ENCODE results near the gene MPL.
A peak's percentile ranks its signal among the peaks of the same experiment; 100 is the strongest.
"Not testable (repeated sequence)": the region's sequence is repeated elsewhere in the genome, so short reads cannot be mapped to it uniquely, and the experiment has no call there.

Gene MPL

DNA sequence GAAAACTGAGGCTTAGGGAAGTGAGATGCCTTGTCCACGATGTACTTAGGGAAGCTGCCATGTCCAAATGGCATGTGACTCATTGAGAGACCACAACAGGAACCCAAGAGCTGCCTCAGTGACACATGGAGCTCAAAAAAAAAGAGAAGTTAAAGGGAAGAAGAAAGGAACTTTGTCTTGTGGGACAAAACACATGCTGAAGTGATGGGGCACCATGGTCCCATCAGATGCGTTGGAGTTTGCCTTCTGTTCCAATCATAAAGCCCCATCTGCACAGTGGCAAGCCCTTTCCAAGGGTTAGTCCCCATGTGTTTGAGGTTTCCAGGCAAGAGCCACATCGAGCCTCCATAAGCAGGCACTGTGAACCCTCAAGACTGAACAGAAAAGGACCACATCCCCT lies 44.0 kb downstream of the MPL start:
- Histone ChIP-seq H3K36me3 (ENCODE audit: control insufficient read depth, insufficient read depth, low read length) (peaks cover 32% of the 10 kb centered on the region), H3K27ac (ENCODE audit: low read depth, low read length) (no peak overlapping the region), H3K27me3 (ENCODE audit: control insufficient read depth, insufficient read depth, low read length) (no peaks in the 10 kb centered on the region), H3K4me1 (ENCODE audit: control insufficient read depth, insufficient read depth, low read length) (peaks cover 4% of the 10 kb centered on the region), H3K9ac (ENCODE audit: low read length) (no peak overlapping the region), H3K4me3 (ENCODE audit: low read length) (no peak overlapping the region)

DNA sequence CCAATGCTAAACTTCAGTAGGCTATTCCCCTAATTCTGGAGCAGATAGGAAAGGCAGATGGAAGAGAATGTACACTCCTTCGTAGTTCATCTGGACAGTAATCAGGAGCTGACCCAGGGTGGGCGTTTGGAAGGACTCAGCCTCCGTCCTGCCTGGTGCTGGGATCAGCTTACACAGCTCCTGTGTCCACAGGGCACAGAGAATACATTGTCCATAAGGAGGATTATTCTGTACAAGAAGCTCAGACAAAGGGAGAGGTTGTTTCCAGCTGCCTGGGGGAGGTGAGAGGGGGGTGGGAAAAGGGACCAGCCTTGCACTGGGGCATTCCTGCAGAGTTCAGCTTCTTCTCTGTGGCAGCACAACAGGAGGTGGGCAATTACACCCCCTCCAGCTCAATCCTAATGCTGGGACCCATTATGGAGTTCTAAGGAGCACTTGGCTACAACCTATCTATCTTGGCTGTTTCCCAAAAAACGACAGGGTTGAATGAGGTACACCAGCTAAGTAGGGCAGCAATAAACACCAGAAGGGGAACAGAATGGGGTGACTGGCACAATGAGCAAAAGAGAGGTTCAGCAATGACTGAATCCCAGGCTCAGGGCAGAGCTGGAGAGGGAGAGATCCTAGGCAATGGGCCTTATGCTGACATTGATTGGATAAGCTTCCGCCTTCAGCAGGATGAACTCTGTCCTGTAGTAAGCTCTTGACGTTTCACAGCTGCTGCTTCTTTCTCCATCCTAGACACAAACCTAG lies 44.6 kb downstream of the MPL start:
- H3K9ac ChIP-seq (ENCODE audit: low read length), result no peak overlapping the region
- peaks cover 4% of the 10 kb centered on the region for H3K4me1 ChIP-seq (ENCODE audit: control insufficient read depth, insufficient read depth, low read length)
- H3K4me3 ChIP-seq (ENCODE audit: low read length), result no peak overlapping the region
- H3K27ac ChIP-seq (ENCODE audit: low read depth, low read length), result no peak overlapping the region
- no peaks in the 10 kb centered on the region for H3K27me3 ChIP-seq (ENCODE audit: control insufficient read depth, insufficient read depth, low read length)
- H3K36me3 ChIP-seq (ENCODE audit: control insufficient read depth, insufficient read depth, low read length), result peaks cover 38% of the 10 kb centered on the region

DNA sequence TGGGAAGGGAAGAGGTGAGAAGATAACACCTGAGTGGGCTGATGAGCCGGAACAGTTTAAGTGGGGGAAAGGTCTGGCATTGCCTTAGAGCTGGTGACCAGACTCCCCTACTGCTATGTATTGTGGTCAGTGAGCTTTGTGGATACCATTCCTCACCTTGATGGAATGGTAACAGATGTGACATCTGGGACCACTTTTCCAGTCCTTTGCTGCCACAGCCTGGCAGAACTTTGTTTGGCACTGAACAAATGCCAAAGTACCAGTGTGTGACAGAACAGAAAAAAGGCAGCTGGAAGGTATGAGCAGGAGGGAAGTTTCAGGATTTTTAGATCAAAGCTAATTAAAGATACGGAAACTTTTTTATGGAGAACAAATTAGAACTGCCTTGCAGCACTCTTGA lies 45.8 kb downstream of the MPL start:
- H3K27ac ChIP-seq (ENCODE audit: low read depth, low read length), result no peak overlapping the region
- H3K9ac ChIP-seq (ENCODE audit: low read length), result no peak overlapping the region
- H3K4me1 ChIP-seq (ENCODE audit: control insufficient read depth, insufficient read depth, low read length), result peaks cover 7% of the 10 kb centered on the region
- H3K27me3 ChIP-seq (ENCODE audit: control insufficient read depth, insufficient read depth, low read length), result no peaks in the 10 kb centered on the region
- peaks cover 38% of the 10 kb centered on the region for H3K36me3 ChIP-seq (ENCODE audit: control insufficient read depth, insufficient read depth, low read length)
- no peak overlapping the region for H3K4me3 ChIP-seq (ENCODE audit: low read length)

DNA sequence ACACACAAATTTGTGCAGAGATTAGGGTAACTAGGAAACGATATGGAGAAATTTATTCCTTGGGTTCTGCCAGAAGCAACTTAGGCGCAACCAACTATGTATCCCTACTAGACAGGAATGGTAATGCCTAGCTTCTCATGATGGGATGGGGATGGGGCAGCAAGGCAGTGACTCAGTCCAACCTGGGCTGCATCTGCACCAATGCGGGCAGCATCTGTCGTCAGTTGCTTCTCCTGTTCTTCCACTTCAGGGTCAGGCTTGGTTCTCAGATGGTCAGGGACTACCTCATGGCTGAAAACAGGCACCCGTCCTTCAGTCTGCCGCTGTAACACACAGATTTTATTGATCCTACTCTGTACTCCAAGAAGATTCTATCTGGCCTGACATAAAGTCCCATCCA lies 49.1 kb downstream of the MPL start:
- Histone ChIP-seq H3K27me3 (ENCODE audit: control insufficient read depth, insufficient read depth, low read length) (no peaks in the 10 kb centered on the region), H3K36me3 (ENCODE audit: control insufficient read depth, insufficient read depth, low read length) (peaks cover 35% of the 10 kb centered on the region), H3K9ac (ENCODE audit: low read length) (no peak overlapping the region), H3K4me3 (ENCODE audit: low read length) (no peak overlapping the region), H3K4me1 (ENCODE audit: control insufficient read depth, insufficient read depth, low read length) (peaks cover 16% of the 10 kb centered on the region), H3K27ac (ENCODE audit: low read depth, low read length) (no peak overlapping the region)

DNA sequence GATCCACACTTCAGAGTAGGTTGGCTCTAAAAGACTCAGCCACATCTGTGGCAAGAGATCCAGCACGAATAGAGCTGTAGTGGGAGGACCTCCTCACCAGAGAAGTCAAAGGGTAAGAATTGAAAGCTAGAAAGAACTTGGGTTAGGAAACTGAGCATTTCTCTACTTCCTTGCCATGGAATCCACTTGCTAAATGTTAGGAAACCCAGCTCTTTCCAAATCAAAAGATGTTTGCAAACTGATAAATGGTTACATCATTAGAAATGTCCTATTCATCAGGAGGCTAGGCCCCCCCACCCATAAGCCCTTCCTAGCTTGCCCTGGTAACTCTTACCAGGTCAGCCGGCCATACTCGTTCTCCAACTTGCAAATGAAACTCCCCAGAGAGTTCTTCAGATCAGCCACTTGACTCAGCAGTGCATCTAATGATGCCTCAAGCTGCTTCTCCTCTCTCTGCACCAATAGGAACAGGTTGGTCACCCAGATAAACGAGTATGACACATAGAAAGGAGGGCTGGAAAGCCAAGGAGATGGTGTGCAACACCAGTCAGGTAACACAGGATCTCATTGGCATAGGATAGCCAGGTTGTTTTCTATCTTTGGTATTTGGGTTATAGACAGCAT lies 50.5 kb downstream of the MPL start:
- Histone ChIP-seq H3K36me3 (ENCODE audit: control insufficient read depth, insufficient read depth, low read length) (peaks cover 32% of the 10 kb centered on the region), H3K27me3 (ENCODE audit: control insufficient read depth, insufficient read depth, low read length) (no peaks in the 10 kb centered on the region), H3K9ac (ENCODE audit: low read length) (no peak overlapping the region), H3K27ac (ENCODE audit: low read depth, low read length) (no peak overlapping the region), H3K4me3 (ENCODE audit: low read length) (peak overlapping the region; percentile 80), H3K4me1 (ENCODE audit: control insufficient read depth, insufficient read depth, low read length) (peaks cover 13% of the 10 kb centered on the region)

DNA sequence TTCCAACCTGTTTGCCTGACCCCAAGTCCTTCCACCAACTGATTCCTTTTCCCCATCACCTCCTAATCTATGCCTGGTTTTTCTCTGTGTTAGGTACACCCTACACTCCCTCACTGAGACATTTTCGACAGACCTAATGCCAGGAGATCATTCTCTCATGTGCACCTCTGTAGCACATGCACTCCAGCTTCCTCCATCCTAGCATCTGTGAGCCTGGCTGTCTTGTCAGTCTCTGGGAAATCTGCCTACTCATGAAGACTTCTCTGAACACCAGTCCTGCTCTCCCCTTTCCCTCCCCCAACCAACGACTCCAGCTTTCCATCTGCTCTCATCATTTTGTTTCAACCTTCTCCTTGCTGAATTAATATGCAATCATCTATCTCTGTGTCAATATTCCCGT lies 51.0 kb downstream of the MPL start:
- Histone ChIP-seq H3K9ac (ENCODE audit: low read length) (peak overlapping the region; percentile 53), H3K4me3 (ENCODE audit: low read length) (peak overlapping the region; percentile 80), H3K4me1 (ENCODE audit: control insufficient read depth, insufficient read depth, low read length) (peaks cover 13% of the 10 kb centered on the region), H3K36me3 (ENCODE audit: control insufficient read depth, insufficient read depth, low read length) (peaks cover 28% of the 10 kb centered on the region), H3K27me3 (ENCODE audit: control insufficient read depth, insufficient read depth, low read length) (no peaks in the 10 kb centered on the region), H3K27ac (ENCODE audit: low read depth, low read length) (no peak overlapping the region)

DNA sequence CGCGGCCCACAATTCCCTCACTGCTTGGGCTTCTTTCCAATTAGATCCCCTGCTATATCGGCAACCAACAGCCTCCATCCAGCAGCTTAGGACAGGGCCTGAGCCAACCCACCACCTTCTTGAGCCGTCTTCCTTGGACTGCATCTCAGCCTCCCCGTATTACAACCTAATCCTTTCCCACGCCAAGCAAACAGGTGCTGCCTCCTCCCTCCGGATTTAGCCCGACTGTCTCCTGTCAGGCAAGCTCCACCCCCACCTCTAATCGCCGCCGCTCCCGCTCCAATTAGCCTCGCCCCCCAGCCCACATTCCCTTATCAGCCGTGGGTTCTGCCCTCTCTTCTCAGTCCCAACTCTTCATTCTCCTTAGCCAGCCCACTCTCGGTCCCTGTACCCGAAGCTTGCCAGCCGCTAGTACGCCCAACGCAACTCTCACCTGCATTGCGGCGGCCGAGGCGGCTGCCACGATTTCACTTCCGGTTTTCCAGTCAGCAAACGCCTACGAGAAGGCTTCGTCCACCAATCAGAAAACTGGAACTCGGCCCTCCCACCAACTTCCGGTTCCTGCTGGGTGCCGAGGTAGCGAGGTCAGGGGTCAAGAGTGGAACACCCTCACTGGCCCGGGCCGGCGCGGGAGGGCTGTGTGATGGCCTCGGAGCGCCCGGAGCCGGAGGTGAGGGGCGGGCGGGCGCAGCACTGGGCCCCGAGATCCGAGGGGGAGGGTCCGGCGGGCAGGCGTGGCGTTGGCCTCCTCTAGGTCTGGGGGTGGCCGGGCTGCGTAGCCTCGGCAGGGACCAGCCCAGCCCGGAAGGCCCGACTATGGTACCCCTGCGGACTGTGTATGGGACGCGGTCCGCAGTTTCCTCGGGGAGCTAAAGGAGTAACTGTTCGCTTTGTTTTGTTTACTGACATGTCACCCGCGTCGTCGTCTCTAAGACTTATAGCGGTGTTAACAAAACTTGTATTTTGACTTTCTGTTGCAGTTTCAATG lies 52.0 kb downstream of the MPL start, which contains the start of the genes MED8 and SZT2:
Gene MED8 (minus strand): TSS at position 475 of the 988 bp plus-strand sequence. CDS start 36 bp downstream, at position 439.
Gene SZT2 (plus strand): TSS at position 574 of the 988 bp plus-strand sequence. CDS start 70 bp downstream, at position 644.
- peaks cover 13% of the 10 kb centered on the region for H3K4me1 ChIP-seq (ENCODE audit: control insufficient read depth, insufficient read depth, low read length)
- peak within 1 kb of the TSS; percentile 94 for H3K9ac ChIP-seq (ENCODE audit: low read length)
- H3K27ac ChIP-seq (ENCODE audit: low read depth, low read length), result peak within 1 kb of the TSS; percentile 73
- peaks cover 19% of the 10 kb centered on the region for H3K36me3 ChIP-seq (ENCODE audit: control insufficient read depth, insufficient read depth, low read length)
- no peaks in the 10 kb centered on the region for H3K27me3 ChIP-seq (ENCODE audit: control insufficient read depth, insufficient read depth, low read length)
- H3K4me3 ChIP-seq (ENCODE audit: low read length), result peak within 1 kb of the TSS; percentile 80

DNA sequence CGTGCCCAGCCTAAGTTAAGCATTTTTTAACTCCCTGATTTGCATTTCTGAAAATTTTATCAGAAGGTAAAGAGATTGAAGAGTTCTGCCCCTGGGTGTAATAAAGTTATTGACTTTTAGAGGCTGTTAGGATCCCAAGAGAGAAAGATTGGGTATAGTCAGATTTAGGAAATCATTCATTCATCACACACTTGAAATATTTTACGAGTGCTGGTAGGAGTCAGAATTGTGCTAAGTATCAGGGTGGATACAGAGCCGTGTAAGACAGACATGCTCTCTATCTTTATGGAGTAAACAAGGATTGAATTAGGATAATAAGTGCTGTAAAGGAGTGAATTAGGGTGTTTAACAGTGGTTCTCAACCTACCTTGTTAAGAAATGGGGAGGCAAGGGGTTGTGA lies 55.1 kb downstream of the MPL start:
- no peak overlapping the region for H3K9ac ChIP-seq (ENCODE audit: low read length)
- H3K4me3 ChIP-seq (ENCODE audit: low read length), result no peak overlapping the region
- no peaks in the 10 kb centered on the region for H3K36me3 ChIP-seq (ENCODE audit: control insufficient read depth, insufficient read depth, low read length)
- peaks cover 13% of the 10 kb centered on the region for H3K4me1 ChIP-seq (ENCODE audit: control insufficient read depth, insufficient read depth, low read length)
- H3K27me3 ChIP-seq (ENCODE audit: control insufficient read depth, insufficient read depth, low read length), result no peaks in the 10 kb centered on the region
- no peak overlapping the region for H3K27ac ChIP-seq (ENCODE audit: low read depth, low read length)

DNA sequence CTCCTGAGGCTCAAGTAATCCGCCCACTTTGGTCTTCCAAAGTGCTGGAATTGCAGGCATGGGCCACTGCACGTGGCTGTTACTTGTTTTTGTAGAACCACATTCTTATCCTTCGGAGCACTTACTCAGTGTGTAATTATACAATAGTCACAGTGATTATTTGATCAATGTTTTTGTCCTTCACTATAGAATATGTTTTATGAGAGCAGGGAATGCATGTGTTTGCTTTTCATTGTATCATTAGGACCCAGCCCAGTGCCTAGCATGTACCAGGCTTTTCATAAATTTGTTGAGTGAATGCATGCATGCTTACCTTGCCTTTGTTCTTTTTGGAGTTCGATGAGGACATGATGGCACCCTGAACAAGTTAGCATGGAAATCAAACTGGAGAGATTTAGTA lies 57.9 kb downstream of the MPL start:
- no peak overlapping the region for H3K9ac ChIP-seq (ENCODE audit: low read length)
- H3K36me3 ChIP-seq (ENCODE audit: control insufficient read depth, insufficient read depth, low read length), result no peaks in the 10 kb centered on the region
- H3K4me3 ChIP-seq (ENCODE audit: low read length), result no peak overlapping the region
- no peaks in the 10 kb centered on the region for H3K27me3 ChIP-seq (ENCODE audit: control insufficient read depth, insufficient read depth, low read length)
- H3K27ac ChIP-seq (ENCODE audit: low read depth, low read length), result no peak overlapping the region
- H3K4me1 ChIP-seq (ENCODE audit: control insufficient read depth, insufficient read depth, low read length), result peaks cover 3% of the 10 kb centered on the region

DNA sequence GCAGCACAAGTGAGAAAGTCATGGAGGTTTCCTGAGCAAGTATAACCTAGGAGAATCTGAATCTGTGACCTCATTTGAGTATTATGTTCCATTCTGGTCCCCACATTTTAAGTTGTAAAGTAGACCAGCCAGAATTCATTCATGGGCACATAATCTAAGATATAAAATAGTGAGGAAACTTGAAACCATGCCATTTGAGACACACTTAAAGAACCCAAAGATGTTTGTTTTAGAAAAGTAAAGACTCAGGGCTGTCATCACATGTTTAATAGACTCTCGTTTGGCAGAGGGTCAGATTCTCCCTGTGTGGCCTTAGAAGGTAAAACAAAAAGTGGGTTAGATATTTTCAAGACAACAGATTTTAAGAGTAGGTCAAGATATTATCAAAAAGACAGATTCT lies 58.4 kb downstream of the MPL start:
- no peak overlapping the region for H3K27ac ChIP-seq (ENCODE audit: low read depth, low read length)
- no peaks in the 10 kb centered on the region for H3K36me3 ChIP-seq (ENCODE audit: control insufficient read depth, insufficient read depth, low read length)
- no peaks in the 10 kb centered on the region for H3K4me1 ChIP-seq (ENCODE audit: control insufficient read depth, insufficient read depth, low read length)
- H3K9ac ChIP-seq (ENCODE audit: low read length), result no peak overlapping the region
- no peaks in the 10 kb centered on the region for H3K27me3 ChIP-seq (ENCODE audit: control insufficient read depth, insufficient read depth, low read length)
- H3K4me3 ChIP-seq (ENCODE audit: low read length), result no peak overlapping the region

DNA sequence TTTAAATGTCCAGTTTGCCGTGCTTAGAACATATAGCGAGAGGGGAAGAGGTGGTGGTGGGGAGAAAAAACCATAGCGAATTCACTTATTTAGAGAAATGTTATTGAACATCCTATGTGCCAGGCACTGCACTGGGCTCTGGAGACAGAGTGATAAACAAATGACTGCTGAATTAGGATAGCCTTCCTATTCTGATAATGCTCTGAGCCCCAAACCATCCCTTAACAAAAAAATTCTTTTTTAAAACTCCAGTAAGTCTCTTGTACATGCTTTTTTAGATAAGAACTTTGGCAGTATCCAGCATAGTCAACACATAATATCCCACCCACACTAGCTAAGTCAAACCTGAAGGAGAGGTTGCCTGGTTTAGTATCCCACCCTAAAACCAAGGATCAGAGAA lies 60.6 kb downstream of the MPL start:
- Histone ChIP-seq H3K27me3 (ENCODE audit: control insufficient read depth, insufficient read depth, low read length) (no peaks in the 10 kb centered on the region), H3K9ac (ENCODE audit: low read length) (no peak overlapping the region), H3K4me3 (ENCODE audit: low read length) (no peak overlapping the region), H3K36me3 (ENCODE audit: control insufficient read depth, insufficient read depth, low read length) (peaks cover 6% of the 10 kb centered on the region), H3K4me1 (ENCODE audit: control insufficient read depth, insufficient read depth, low read length) (no peaks in the 10 kb centered on the region), H3K27ac (ENCODE audit: low read depth, low read length) (no peak overlapping the region)

DNA sequence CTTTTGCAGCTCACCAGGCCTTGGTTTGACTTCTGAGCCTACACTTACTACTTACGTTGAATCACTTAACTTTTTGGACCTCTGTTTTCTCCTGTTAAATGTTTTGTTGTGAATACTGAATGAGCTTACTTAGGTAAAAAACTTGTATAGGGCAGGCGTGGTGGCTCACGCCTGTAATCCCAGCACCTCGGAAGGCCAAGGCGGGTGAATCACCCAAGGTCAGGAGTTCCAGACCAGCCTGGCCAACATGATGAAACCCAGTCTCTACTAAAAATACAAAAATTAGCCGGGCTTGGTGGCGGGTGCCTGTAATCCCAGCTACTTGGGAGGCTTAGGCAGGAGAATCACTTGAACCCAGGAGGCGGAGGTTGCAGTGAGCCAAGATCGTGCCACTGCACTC lies 62.8 kb downstream of the MPL start:
- H3K27ac ChIP-seq (ENCODE audit: low read depth, low read length); H3K9ac ChIP-seq (ENCODE audit: low read length); H3K4me3 ChIP-seq (ENCODE audit: low read length); H3K27me3 ChIP-seq (ENCODE audit: control insufficient read depth, insufficient read depth, low read length); H3K4me1 ChIP-seq (ENCODE audit: control insufficient read depth, insufficient read depth, low read length): not testable (repeated sequence)
- peaks cover 21% of the 10 kb centered on the region for H3K36me3 ChIP-seq (ENCODE audit: control insufficient read depth, insufficient read depth, low read length)
